NCI-H774 (cell line): ENCODE measurements around the gene KMT2A.

Experiments
- DNase-seq: peaks from one replicate; lab custom pipeline; 2025; lab: John Stamatoyannopoulos, UW

The KMT2A gene

DNA sequence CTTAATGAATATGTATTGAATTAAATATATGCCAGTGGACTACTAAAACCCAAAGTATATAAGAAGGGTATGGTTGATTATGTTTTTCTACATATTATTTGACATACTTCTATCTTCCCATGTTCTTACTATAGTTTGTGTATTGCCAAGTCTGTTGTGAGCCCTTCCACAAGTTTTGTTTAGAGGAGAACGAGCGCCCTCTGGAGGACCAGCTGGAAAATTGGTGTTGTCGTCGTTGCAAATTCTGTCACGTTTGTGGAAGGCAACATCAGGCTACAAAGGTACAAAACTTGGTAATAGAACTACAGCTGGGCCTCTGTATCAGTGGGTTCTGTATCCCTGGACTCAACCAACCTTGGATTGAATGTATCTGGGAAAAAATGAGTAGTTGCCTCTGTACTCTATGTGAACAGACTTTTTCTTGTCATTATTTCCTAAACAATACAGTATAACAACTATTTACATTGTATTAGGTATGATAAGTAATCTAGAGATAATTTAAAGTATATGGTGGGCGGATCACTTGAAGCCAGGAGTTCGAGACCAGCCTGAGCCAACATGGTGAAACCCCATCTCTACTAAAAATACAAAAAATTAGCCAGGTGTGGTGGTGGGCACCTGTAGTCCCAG, 52.3 kb downstream of the KMT2A start:
- DNase-seq, result peak; percentile 47

DNA sequence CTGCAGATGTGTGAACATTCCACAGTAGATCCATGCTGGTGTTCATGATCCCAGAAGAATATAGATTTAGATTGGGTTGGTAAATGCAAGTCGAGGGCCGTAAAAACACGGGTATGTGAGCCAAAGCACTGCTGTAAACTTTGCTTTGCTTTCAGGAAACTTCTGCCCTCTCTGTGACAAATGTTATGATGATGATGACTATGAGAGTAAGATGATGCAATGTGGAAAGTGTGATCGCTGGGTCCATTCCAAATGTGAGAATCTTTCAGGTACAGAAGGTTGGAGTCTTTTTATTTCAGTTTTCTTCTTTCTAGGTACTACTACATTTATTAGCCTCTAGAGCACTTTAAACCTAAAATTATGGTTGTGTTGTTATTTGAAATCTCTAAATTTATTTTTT, 54.7 kb downstream of the KMT2A start:
- no peak for DNase-seq

DNA sequence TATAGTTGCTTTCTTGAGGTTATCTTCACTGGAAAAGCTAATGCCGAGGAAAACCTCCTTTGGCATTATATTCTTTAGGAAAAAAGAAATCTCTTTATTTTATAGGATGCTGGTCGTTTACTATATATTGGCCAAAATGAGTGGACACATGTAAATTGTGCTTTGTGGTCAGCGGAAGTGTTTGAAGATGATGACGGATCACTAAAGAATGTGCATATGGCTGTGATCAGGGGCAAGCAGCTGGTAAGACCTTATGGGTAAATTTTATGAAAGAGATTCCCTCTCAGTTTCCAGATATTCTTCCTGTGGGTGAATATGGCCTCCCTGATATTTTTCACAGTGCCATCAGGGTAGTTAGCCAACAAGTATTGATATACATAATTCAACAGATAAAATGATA, 61.5 kb downstream of the KMT2A start:
- no peak for DNase-seq

DNA sequence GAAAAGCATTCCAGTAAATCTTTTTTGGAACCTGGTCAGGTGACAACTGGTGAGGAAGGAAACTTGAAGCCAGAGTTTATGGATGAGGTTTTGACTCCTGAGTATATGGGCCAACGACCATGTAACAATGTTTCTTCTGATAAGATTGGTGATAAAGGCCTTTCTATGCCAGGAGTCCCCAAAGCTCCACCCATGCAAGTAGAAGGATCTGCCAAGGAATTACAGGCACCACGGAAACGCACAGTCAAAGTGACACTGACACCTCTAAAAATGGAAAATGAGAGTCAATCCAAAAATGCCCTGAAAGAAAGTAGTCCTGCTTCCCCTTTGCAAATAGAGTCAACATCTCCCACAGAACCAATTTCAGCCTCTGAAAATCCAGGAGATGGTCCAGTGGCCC, 66.9 kb downstream of the KMT2A start:
- DNase-seq, result no peak

DNA sequence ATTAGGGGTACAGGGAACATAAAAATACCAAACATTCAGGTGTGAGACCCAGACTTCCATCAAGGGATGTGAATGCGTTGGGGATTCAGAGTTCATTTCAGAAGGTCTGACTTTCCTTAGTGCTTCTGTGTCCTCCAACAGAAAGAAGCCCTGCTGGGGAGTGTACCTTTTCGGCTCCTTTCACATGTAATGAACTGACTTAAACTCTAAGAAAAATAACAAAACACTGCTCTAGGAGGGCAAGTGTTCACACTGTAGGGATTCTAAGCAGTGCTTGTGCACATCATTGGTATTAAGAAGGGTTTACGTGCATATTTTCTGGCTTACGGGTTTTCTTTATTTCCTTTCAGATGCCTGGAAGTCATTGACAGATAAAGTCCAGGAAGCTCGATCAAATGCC, 75.3 kb downstream of the KMT2A start:
- no peak for DNase-seq

DNA sequence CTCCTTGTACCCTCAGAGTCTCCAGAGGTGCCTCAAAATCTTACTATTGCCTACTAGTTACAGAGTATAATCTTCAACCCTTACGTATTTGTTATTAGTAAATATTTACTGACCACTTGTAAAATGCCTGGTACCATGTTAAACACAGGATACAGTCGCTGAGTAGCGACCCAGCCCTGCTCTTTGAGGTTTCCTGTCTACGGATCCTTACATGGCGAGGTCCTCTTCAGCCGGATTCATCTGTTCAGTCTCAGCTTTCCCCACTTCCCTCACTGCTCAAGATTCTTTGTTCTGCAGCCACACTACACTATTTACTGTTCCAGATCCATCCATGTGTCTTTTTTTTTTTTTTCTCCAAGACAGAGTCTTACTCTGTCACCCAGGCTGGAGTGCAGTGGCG, 77.8 kb downstream of the KMT2A start:
- DNase-seq, result no peak

DNA sequence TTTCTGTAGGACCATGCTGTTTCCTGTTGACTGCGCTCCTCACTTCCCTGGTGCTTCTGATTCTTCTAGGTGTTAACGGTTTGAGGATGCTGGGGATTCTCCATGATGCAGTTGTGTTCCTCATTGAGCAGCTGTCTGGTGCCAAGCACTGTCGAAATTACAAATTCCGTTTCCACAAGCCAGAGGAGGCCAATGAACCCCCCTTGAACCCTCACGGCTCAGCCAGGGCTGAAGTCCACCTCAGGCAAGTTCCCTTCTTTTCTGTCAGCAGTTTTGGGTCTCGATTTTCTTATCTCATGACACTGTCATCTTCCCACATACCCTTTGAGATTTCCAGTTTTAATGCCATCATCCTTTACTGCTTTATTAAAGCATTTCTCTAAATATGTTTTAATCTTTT, 83.3 kb downstream of the KMT2A start:
- no peak for DNase-seq

DNA sequence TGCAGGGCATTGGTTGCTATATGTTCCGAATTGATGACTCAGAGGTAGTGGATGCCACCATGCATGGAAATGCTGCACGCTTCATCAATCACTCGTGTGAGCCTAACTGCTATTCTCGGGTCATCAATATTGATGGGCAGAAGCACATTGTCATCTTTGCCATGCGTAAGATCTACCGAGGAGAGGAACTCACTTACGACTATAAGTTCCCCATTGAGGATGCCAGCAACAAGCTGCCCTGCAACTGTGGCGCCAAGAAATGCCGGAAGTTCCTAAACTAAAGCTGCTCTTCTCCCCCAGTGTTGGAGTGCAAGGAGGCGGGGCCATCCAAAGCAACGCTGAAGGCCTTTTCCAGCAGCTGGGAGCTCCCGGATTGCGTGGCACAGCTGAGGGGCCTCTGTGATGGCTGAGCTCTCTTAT, 85.6 kb downstream of the KMT2A start:
- no peak for DNase-seq

DNA sequence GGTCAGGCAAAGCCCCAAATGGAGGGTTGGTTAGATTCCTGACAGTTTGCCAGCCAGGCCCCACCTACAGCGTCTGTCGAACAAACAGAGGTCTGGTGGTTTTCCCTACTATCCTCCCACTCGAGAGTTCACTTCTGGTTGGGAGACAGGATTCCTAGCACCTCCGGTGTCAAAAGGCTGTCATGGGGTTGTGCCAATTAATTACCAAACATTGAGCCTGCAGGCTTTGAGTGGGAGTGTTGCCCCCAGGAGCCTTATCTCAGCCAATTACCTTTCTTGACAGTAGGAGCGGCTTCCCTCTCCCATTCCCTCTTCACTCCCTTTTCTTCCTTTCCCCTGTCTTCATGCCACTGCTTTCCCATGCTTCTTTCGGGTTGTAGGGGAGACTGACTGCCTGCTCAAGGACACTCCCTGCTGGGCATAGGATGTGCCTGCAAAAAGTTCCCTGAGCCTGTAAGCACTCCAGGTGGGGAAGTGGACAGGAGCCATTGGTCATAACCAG, 86.3 kb downstream of the KMT2A start:
- no peak for DNase-seq

DNA sequence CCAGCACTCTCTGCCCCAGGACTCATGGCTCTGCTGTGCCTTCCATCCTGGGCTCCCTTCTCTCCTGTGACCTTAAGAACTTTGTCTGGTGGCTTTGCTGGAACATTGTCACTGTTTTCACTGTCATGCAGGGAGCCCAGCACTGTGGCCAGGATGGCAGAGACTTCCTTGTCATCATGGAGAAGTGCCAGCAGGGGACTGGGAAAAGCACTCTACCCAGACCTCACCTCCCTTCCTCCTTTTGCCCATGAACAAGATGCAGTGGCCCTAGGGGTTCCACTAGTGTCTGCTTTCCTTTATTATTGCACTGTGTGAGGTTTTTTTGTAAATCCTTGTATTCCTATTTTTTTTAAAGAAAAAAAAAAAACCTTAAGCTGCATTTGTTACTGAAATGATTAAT, 88.1 kb downstream of the KMT2A start:
- no peak for DNase-seq

DNA sequence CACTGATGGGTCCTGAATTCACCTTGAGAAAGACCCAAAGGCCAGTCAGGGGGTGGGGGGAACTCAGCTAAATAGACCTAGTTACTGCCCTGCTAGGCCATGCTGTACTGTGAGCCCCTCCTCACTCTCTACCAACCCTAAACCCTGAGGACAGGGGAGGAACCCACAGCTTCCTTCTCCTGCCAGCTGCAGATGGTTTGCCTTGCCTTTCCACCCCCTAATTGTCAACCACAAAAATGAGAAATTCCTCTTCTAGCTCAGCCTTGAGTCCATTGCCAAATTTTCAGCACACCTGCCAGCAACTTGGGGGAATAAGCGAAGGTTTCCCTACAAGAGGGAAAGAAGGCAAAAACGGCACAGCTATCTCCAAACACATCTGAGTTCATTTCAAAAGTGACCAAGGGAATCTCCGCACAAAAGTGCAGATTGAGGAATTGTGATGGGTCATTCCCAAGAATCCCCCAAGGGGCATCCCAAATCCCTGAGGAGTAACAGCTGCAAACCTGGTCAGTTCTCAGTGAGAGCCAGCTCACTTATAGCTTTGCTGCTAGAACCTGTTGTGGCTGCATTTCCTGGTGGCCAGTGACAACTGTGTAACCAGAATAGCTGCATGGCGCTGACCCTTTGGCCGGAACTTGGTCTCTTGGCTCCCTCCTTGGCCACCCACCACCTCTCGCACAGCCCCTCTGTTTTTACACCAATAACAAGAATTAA, 88.6 kb downstream of the KMT2A start:
- no peak for DNase-seq

DNA sequence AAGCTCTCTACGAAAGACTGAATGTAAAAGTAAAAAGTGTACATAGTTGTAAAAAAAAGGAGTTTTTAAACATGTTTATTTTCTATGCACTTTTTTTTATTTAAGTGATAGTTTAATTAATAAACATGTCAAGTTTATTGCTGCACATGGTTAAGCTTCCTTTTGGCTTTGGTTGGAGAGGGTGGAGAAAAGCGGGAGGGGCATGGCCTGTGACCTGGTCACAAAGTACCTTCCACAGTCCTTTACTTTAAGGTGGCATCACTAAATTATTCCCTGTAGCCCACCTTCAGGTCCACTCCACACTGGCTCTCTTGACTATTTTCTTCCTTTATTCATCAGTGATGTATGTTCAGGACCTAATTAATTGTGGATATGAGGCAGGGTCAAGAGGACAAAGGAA, 90.4 kb downstream of the KMT2A start:
- DNase-seq, result no peak

DNA sequence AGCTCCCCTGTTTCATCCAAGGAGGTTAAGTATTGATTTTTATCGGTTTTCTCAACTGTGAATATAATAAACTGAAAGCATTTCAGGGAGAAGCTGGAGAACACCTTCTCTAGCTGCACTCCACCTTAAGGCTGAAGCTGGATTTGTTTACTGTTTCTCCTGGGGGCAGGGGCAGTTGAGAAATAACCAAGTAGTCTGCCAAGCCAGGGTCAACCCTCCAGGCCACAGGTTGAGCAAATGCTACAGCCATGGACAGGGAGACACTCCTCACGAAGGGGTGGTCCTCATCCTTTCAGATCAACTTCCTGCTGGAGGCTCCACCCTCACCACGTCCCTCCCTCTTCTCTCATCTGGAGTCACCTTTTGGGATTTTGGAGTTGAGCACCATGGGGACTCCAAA, 90.8 kb downstream of the KMT2A start, which contains the start of gene TTC36:
TTC36 (plus strand) TSS at position 366 of the 400 bp plus-strand sequence; CDS start at position 387, 21 bp downstream.
- no peak for DNase-seq

DNA sequence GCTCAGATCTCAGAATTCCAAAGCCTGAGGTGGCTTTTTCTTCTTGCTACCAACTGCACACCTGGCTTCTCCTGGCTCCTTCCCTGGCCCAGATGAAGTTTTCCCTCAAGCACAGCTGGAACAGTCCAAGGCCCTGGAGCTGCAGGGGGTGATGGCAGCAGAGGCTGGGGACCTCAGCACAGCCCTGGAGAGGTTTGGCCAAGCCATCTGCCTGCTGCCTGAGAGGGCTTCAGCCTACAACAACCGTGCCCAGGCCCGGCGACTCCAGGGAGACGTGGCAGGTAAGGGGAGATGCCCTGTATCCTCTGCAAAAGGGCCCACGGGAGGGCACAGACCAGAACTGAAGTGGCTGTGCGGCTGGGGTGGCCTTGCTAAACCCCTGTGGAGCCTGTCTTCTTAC, 92.2 kb downstream of the KMT2A start:
- no peak for DNase-seq

DNA sequence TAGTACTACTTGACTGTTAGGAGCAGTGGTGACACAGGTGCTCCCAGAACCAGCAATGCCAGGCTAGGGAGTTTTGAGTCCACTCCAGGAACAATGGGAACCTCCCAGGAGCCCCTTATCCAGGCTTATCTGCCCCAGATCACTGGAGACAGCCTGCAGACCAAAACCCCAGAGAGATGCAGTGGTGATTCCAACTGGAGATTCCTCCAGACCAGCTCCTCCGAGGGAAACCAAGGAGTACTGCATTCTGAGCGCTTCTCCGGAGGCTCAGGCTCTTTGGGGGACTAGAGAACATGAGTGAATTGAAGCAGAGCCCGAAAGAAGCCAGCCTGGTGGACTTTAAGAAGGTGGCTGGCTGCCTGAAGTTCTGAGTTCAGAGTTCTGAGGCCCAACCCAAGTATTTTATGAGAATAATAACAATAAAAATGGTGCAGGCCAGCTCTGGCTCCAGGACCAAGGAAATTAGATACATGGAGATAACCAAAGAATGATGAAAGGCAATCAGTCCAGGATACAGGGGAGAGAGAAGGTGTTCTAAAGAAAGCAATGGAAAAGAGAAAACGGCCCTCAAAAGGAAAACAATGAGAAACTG, 93.4 kb downstream of the KMT2A start:
- no peak for DNase-seq

DNA sequence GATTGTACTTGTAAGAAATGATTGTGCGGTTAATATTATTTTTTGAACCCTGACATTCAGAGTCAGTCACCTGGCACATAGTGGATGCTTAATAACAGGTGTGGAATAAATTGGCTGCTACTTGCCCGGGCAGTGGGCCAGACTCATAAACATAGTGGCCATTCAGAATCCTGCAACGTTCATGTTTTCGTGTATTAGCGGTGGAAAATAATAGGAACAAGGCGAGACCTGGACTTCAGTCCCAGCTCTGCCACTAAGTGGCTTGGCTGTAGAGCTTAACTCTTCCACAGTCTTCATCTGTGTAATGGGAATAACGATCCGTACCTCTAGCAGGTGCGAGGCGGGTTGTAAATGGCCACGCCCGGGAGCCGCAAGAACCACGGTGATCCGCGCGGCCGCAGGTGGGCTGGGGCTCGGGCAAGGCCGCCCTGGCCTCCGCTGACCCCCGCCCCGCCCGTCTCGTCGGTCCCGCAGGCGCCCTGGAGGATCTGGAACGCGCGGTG, 93.9 kb downstream of the KMT2A start:
- DNase-seq, result peak; percentile 69

DNA sequence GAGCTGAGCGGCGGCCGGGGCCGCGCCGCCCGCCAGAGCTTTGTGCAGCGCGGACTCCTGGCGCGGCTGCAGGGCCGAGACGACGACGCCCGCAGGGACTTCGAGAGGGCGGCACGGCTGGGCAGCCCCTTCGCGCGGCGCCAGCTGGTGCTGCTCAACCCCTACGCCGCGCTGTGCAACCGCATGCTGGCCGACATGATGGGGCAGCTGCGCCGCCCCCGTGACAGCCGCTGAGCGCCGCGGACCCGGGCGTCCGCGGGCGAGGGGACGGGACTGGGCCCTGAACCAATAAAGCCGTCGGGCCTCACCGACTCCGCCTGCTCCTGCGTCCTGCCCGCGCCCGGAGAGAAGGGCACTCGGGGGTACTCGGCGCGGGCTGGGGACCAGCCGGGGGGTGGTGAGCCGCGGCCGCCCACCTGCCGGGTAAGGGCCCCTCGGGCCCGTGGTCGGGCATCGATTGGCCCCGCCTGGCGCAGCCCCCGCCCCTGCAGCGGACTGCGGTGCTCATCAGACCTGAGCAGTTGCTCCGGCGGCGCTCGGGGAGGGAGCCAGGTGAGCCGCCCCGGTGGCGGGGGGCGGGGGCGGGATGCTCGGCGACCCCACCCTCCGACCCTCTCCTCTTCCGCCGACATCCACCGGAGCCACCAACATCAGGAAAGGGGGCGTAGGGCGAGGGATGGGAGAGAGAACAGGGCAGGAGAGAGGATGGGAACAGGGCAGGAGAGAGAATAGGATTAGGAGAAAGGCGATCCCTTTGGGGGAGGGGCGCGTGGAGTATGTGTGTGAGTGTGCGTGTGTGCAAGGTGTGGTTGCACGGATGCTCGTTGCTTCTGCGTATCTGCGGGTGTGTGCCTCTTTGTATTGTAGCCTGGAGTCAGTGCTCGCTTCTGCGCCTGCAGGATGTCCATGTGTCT, 94.6 kb downstream of the KMT2A start, which contains the start of gene TMEM25:
TMEM25 (plus strand) TSS at position 510 of the 914 bp plus-strand sequence. CDS start 610 bp downstream, outside the sequence.
- DNase-seq, result peak; percentile 58

DNA sequence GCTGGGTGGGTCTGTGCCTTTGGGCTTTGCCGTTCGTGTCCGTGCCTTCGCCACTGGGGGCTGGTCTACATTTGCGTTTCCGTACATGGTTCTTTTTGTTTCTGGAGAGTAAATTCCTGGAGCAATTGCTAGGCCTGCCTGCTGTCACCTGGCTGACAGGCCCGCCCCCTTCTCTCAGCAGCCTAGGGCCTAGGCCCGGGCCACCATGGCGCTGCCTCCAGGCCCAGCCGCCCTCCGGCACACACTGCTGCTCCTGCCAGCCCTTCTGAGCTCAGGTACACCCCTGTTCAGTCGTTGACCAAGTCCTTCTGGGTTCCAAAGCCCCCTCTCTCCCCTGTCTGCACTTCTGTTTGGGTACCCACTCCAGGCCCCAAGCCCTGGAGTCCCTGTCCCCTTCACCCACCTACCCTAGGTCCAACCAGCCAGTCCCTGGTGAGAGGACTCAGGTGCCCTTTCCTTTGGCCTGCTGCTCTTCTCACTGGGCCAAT, 95.3 kb downstream of the KMT2A start:
- DNase-seq, result no peak

DNA sequence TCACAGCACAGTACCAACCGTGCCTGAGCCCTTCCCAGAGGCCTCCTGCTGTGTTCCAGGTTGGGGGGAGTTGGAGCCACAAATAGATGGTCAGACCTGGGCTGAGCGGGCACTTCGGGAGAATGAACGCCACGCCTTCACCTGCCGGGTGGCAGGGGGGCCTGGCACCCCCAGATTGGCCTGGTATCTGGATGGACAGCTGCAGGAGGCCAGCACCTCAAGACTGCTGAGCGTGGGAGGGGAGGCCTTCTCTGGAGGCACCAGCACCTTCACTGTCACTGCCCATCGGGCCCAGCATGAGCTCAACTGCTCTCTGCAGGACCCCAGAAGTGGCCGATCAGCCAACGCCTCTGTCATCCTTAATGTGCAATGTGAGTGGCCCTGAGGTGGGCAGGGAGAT, 95.8 kb downstream of the KMT2A start:
- DNase-seq, result no peak

DNA sequence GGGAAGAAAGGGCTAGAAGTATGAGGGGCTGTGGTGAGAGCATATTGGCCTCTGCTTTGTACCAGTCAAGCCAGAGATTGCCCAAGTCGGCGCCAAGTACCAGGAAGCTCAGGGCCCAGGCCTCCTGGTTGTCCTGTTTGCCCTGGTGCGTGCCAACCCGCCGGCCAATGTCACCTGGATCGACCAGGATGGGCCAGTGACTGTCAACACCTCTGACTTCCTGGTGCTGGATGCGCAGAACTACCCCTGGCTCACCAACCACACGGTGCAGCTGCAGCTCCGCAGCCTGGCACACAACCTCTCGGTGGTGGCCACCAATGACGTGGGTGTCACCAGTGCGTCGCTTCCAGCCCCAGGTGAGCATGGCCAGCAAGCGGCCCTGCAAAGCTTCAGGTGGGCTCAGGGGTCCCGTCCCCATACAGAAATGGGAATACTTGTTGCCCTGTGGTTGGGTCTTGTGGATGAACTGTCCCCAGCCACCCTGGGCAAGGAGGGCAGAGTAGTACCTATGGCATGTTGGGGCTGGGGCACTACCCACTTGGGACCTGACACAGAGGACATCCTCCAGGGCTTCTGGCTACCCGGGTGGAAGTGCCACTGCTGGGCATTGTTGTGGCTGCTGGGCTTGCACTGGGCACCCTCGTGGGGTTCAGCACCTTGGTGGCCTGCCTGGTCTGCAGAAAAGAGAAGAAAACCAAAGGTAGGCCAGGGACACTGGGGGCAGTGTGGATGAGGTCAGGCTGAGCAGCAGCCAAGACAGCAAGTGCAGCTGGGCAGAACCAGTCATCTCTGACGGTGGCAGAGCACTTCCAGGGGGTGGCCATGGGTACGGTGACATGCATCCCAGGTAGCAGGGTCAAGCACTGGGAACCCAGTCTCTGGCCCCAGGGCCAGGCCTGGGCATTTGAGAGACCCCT, 96.8 kb downstream of the KMT2A start:
- no peak for DNase-seq
